GM12892 (cell line): ENCODE data around the gene CAPN3.

Experiments
- POLR2A ChIP-seq: IDR thresholded peaks from 2 replicates; pipeline ENCODE4 v1.6.1; 2011; ENCODE audit warnings: low read depth, low read length, control low read depth
- TAF1 ChIP-seq: IDR thresholded peaks from 2 replicates; pipeline ENCODE4 v1.6.1; 2011; ENCODE audit warnings: low read depth, mild to moderate bottlenecking, control low read depth, low read length, borderline replicate concordance

- TF ChIP-seq POLR2A (no peak), TAF1 (no peak)
Measured at GRCh38 chr15:42355291-42355690, 4.0 kb upstream of the CAPN3 start.
